HepG2 (cell line): ENCODE data around the gene ELK1. TPM values are rescaled to one million over a fixed set of nuclear protein-coding genes. Genes with fewer than 3 reads are reported as not detected.
"Not testable (repeated sequence)": the region's sequence is repeated elsewhere in the genome, so short reads cannot be mapped to it uniquely, and the experiment has no call there.

Experiments used
- ATAC-seq: fragments of 200-7000 bp; cut with Tn5 transposase; 3 replicates; pipeline ENCODE4 v1.9.1; 2020; ENCODE audit warnings: mild to moderate bottlenecking, moderate library complexity
- BruUV-seq: library from RNA; stranded (reverse); fragments of 400-500 nt; replicated peaks from 2 replicates; lab custom pipeline; 2021; lab: Mats Ljungman, UMichigan
- CTCF ChIA-PET: fragments of 300-600 bp; formaldehyde crosslinking; extraction: SDS; loops from one replicate; lab custom pipeline; 2021; ENCODE audit warnings: low total read pairs, inconsistent platforms, low intra/inter-chr PET ratio; lab: Yijun Ruan, JAX
- POLR2A ChIA-PET: fragments of 350-600 bp; sonication (Branson Sonifier 250); formaldehyde crosslinking; loops from one replicate; lab custom pipeline; 2020; ENCODE audit warnings: antibody characterized with exemption, inconsistent platforms; lab: Yijun Ruan, JAX
- DNase-seq: peaks from one replicate; pipeline ENCODE4 v3.0.0-alpha.2; 2015; ENCODE audit warnings: low spot score
- FAIRE-seq: peaks from 3 replicates; lab custom pipeline; 2011; peaks lifted over from hg19 to GRCh38; lab: Jason Lieb, UNC
- H2AFZ ChIP-seq: one replicate; pipeline ENCODE4 v1.6.1; 2011; ENCODE audit warnings: low read length, inconsistent platforms
- H3K27ac ChIP-seq: fragments of 300-600 bp; 3 replicates; pipeline ENCODE4 v1.8.0; 2011; ENCODE audit warnings: mixed run types, mild to moderate bottlenecking, mixed read lengths, low read length, inconsistent platforms; ENCODE audit not compliant: insufficient read depth; ENCODE audit errors: extremely low read length
- H3K27me3 ChIP-seq, 2 experiments: fragments of 200-600 bp in 1 of 2; 2 replicates in 1 of 2; 3 replicates in 1 of 2; pipeline versions ENCODE4 v1.6.0 to v1.8.0; 2011; ENCODE audit warnings: low read length in 2 of 2, mild to moderate bottlenecking in 2 of 2, moderate library complexity in 2 of 2, inconsistent platforms in 1 of 2; ENCODE audit not compliant: insufficient read depth in 2 of 2, control insufficient read depth in 1 of 2
- H3K36me3 ChIP-seq, 2 experiments: fragments of 200-600 bp in 1 of 2; replicated peaks in 1 of 2; 2 replicates in 1 of 2; 3 replicates in 1 of 2; pipeline versions ENCODE4 v1.5.1 to v1.8.0; 2011; ENCODE audit warnings: low read length in 2 of 2, inconsistent platforms in 1 of 2; ENCODE audit not compliant: insufficient read depth in 2 of 2, control insufficient read depth in 1 of 2
- H3K4me1 ChIP-seq: 2 replicates; pipeline ENCODE4 v1.5.1; 2012; ENCODE audit warnings: low read length, inconsistent platforms; ENCODE audit not compliant: insufficient read depth
- H3K4me2 ChIP-seq: 2 replicates; pipeline ENCODE4 v1.6.0; 2011; ENCODE audit warnings: low read depth, low read length, inconsistent platforms
- H3K4me3 ChIP-seq, 3 experiments: fragments of 200-600 bp in 1 of 3; sonication (generic), shearing (Covaris generic) in 1 of 3; replicated peaks in 1 of 3; 2 replicates each; pipeline ENCODE4 v1.5.1; 2011 to 2016; ENCODE audit warnings: low read length in 3 of 3, inconsistent platforms in 2 of 3, low read depth in 2 of 3, mild to moderate bottlenecking in 2 of 3, control low read depth in 1 of 3, mixed read lengths in 1 of 3; ENCODE audit not compliant: insufficient read depth in 1 of 3
- H3K79me2 ChIP-seq: one replicate; pipeline ENCODE4 v1.6.1; 2011; ENCODE audit warnings: low read length, inconsistent platforms; ENCODE audit not compliant: insufficient read depth
- H3K9ac ChIP-seq: 2 replicates; pipeline ENCODE4 v1.6.0; 2011; ENCODE audit warnings: mild to moderate bottlenecking, low read depth, low read length, inconsistent platforms; ENCODE audit not compliant: insufficient read depth
- H3K9me3 ChIP-seq: 2 replicates; pipeline ENCODE4 v1.5.1; 2012; ENCODE audit warnings: mild to moderate bottlenecking, low read length
- H4K20me1 ChIP-seq: 2 replicates; pipeline ENCODE4 v1.6.0; 2011; ENCODE audit warnings: inconsistent platforms, mild to moderate bottlenecking, low read length, moderate library complexity; ENCODE audit not compliant: insufficient read depth
- CHCHD3 ChIP-seq: sonication (generic); formaldehyde crosslinking; IDR thresholded peaks from 2 replicates; pipeline ENCODE4 v1.8.0; 2022; ENCODE audit warnings: mild to moderate bottlenecking, missing genetic modification reagents, moderate library complexity
- MED13 ChIP-seq: sonication (generic); formaldehyde crosslinking; IDR thresholded peaks from 2 replicates; pipeline ENCODE4 v1.5.0; 2020; ENCODE audit warnings: missing genetic modification reagents
- NBN ChIP-seq: fragments of 450-650 bp; conservative IDR thresholded peaks from 2 replicates; pipeline ENCODE4 v1.6.1; 2017
- NCOA2 ChIP-seq: sonication (generic); formaldehyde crosslinking; IDR thresholded peaks from 2 replicates; pipeline ENCODE4 v1.8.0; 2022; ENCODE audit warnings: inconsistent platforms
- PRDM4 ChIP-seq: sonication (generic); formaldehyde crosslinking; IDR thresholded peaks from 2 replicates; pipeline ENCODE4 v1.9.0; 2021; ENCODE audit warnings: missing genetic modification reagents, borderline replicate concordance
- XRCC5 ChIP-seq: fragments of 200-400 bp; formaldehyde crosslinking; optimal IDR thresholded peaks from 2 replicates; pipeline ENCODE3; 2017; ENCODE audit warnings: mild to moderate bottlenecking, low read length
- ZNF318 ChIP-seq: sonication (generic); formaldehyde crosslinking; IDR thresholded peaks from 2 replicates; pipeline ENCODE4 v1.4.0; 2020; ENCODE audit warnings: mild to moderate bottlenecking, missing genetic modification reagents
- WGBS: methylation state at CpG from one replicate; pipeline ENCODE4 v1.1.6; 2017; ENCODE audit warnings: low lambda C conversion rate; 5-methylcytosine and 5-hydroxymethylcytosine counted together
- in situ Hi-C: cut with HindIII; loops from 2 replicates; pipeline ENCODE4 v1.10.0; 2017; ENCODE audit warnings: low pct_unique_long_range_greater_than_20kb; ENCODE audit not compliant: extremely low pct_ligation_motif_present
- intact Hi-C: fragments of 100-400 bp; cut with micrococcal nuclease; formaldehyde crosslinking; loops from one replicate; pipeline ENCODE4 v1.10.0; 2022; ENCODE audit not compliant: unreplicated experiment
- polyA plus RNA-seq, 8 experiments: library from polyadenylated mRNA; depleted of rRNA in 3 of 8; stranded (reverse) in 7 of 8; unstranded in 1 of 8; fragments of >200 nt; fragmentation: Illumina TruSeq in 4 of 8; extraction: Trizol in 4 of 8; gene quantifications; 2 replicates each; pipeline versions ENCODE4 v1.2.1 to v1.2.3, GENCODE V29; 2011 to 2016; ENCODE audit warnings: low read depth in 4 of 8, missing spikeins in 1 of 8, mixed read lengths in 1 of 8; ENCODE audit not compliant: insufficient read depth in 1 of 8
- total RNA-seq, 5 experiments: library from RNA; depleted of rRNA; stranded (reverse); fragments of >200 nt; fragmentation: Illumina TruSeq; extraction: Trizol; gene quantifications; 2 replicates each; pipeline ENCODE4 v1.2.3, GENCODE V29; 2016; ENCODE audit warnings: low read depth in 1 of 5

The ELK1 gene
- total and polyA plus RNA-seq, 2 of the 13 experiments (the other 11 are each of a cell fraction or from before 2014, with no cell fraction given), result 4.3 to 7.2 TPM

- TF ChIP-seq ZNF318 (CRISPR knock-in tag) (no peak), PRDM4 (CRISPR knock-in tag) (no peak), XRCC5 (no peak), NBN (no peak), NCOA2 (CRISPR knock-in tag) (no peak), CHCHD3 (CRISPR knock-in tag) (no peak), MED13 (no peak)
Observed at GRCh38 chrX:47605024-47605423, 45.3 kb downstream of the ELK1 start (continued).

GRCh38 chrX:47603125-47603524 lies 47.2 kb downstream of the ELK1 start:
- H3K4me1 ChIP-seq, FAIRE-seq, H3K4me2 ChIP-seq, H3K9ac ChIP-seq, H4K20me1 ChIP-seq, POLR2A ChIA-PET, H3K79me2 ChIP-seq, CTCF ChIA-PET, ATAC-seq, DNase-seq, H3K4me3 ChIP-seq, H3K27me3 ChIP-seq, BruUV-seq, H3K36me3 ChIP-seq, H3K27ac ChIP-seq, in situ Hi-C loops, intact Hi-C loops, H3K9me3 ChIP-seq, H2AFZ ChIP-seq: not testable (repeated sequence)
- WGBS, result 31% methylated on average over 4 of the region's 4 CpGs
